Measurements from ENCODE around the gene SORCS1. TPM values are rescaled to one million over a fixed set of nuclear protein-coding genes. Genes with fewer than 3 reads are reported as not detected.
A peak's percentile ranks its signal among the peaks of the same experiment; 100 is the strongest.

The SORCS1 gene
- polyA plus RNA-seq (2013, experiment 1 of 2; ENCODE audit: insufficient read length) = 0.13 TPM
- polyA plus RNA-seq (2013, experiment 2 of 2; ENCODE audit: insufficient read length) = 0.06 TPM

- peak; percentile 10 for DNase-seq
Observed at GRCh38 chr10:107163881-107164861, at the start of gene SORCS1. Gene SORCS1 (minus strand): TSS chr10:107164706.

GRCh38 chr10:107214261-107214660, 49.8 kb upstream of the SORCS1 start:
- no peak for DNase-seq

GRCh38 chr10:107213861-107214260, 49.4 kb upstream of the SORCS1 start:
- no peak for DNase-seq

GRCh38 chr10:107206833-107207232, 42.3 kb upstream of the SORCS1 start:
- DNase-seq = no peak

GRCh38 chr10:107169516-107169915, 5.0 kb upstream of the SORCS1 start:
- DNase-seq = no peak

GRCh38 chr10:107168738-107169137, 4.2 kb upstream of the SORCS1 start:
- DNase-seq = no peak

GRCh38 chr10:107166403-107166802, 1.9 kb upstream of the SORCS1 start:
- DNase-seq = no peak

- DNase-seq = no peak
Observed at GRCh38 chr10:107164992-107165391, 486 bp upstream of the SORCS1 start.

- no peak for DNase-seq
Observed at GRCh38 chr10:107163076-107163855, 1.2 kb downstream of the SORCS1 start.

- DNase-seq = no peak
Observed at GRCh38 chr10:107160866-107161265, 3.6 kb downstream of the SORCS1 start.

GRCh38 chr10:107159871-107160270, 4.6 kb downstream of the SORCS1 start:
- DNase-seq = no peak

GRCh38 chr10:107157071-107157470, 7.4 kb downstream of the SORCS1 start:
- no peak for DNase-seq

- DNase-seq = no peak
Observed at GRCh38 chr10:107152087-107152486, 12.4 kb downstream of the SORCS1 start.

GRCh38 chr10:107148906-107149305, 15.6 kb downstream of the SORCS1 start:
- DNase-seq = no peak

GRCh38 chr10:107144490-107144889, 20.0 kb downstream of the SORCS1 start:
- DNase-seq = no peak

- no peak for DNase-seq
Observed at GRCh38 chr10:107141524-107142061, 22.9 kb downstream of the SORCS1 start.

- DNase-seq = no peak
Observed at GRCh38 chr10:107139237-107139636, 25.3 kb downstream of the SORCS1 start.

GRCh38 chr10:107133656-107134055, 30.9 kb downstream of the SORCS1 start:
- no peak for DNase-seq

- DNase-seq = no peak
Observed at GRCh38 chr10:107129000-107129399, 35.5 kb downstream of the SORCS1 start.

GRCh38 chr10:107126512-107127065, 37.9 kb downstream of the SORCS1 start:
- no peak for DNase-seq

GRCh38 chr10:107122703-107123102, 41.8 kb downstream of the SORCS1 start:
- DNase-seq = no peak

- no peak for DNase-seq
Observed at GRCh38 chr10:107118866-107119265, 45.6 kb downstream of the SORCS1 start.

Measured in fibroblast of skin of back (primary cell).